BLaER1 treated with 17β-estradiol and CSF1 and Interleukin-3, amounts not matched to agents 10 nM and 100 nM (cell line): Measurements from ENCODE around the gene CMKLR1.

Experiments
- H3K27ac ChIP-seq, 11 experiments: shearing (Covaris generic); formaldehyde crosslinking; 2 replicates each; pipeline ENCODE4 v1.8.1; 2022
- H3K27me3 ChIP-seq, 11 experiments: shearing (Covaris generic); formaldehyde crosslinking; 2 replicates each; pipeline ENCODE4 v1.8.1; 2022
- H3K36me3 ChIP-seq, 11 experiments: shearing (Covaris generic); formaldehyde crosslinking; 2 replicates each; pipeline ENCODE4 v1.8.1; 2022
- H3K4me1 ChIP-seq, 10 experiments: shearing (Covaris generic); formaldehyde crosslinking; 2 replicates each; pipeline ENCODE4 v1.8.1; 2022
- H3K4me2 ChIP-seq, 11 experiments: shearing (Covaris generic); formaldehyde crosslinking; 2 replicates each; pipeline ENCODE4 v1.8.1; 2022
- H3K4me3 ChIP-seq, 10 experiments: shearing (Covaris generic); formaldehyde crosslinking; 2 replicates each; pipeline ENCODE4 v1.8.1; 2022
- H3K9ac ChIP-seq, 11 experiments: shearing (Covaris generic); formaldehyde crosslinking; 2 replicates each; pipeline ENCODE4 v1.8.1; 2022
- H3K9me3 ChIP-seq, 11 experiments: shearing (Covaris generic); formaldehyde crosslinking; replicated peaks in 1 of 11; 2 replicates each; pipeline ENCODE4 v1.8.1; 2022
- H4K20me1 ChIP-seq, 11 experiments: shearing (Covaris generic); formaldehyde crosslinking; 2 replicates each; pipeline ENCODE4 v1.8.1; 2022
- Cebpa-rat ChIP-seq, 11 experiments: shearing (Covaris generic); IDR thresholded peaks; 2 replicates each; pipeline ENCODE4 v1.8.1; 2022

CMKLR1 gene

DNA sequence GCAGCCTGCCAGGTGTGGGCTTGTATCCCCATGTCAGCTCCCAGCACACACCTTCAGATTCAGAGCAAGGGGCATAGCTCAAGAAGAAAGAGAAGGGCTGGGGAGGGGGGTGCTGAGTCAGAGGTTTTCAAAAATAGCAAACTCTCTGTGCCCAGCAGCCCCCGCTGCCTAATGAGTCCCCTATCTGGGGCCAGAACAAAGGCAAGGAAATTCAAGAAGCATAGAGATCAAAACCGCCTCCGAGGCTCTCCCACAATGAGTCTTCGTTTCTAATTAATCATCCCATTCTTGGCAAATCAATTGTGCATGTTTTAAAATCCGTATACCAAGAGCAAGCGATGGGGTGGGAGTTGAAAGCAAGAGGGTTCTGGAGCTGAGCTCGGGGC is 19.5 kb upstream of the CMKLR1 start:
- Histone ChIP-seq H3K27ac (no peak overlapping the region), H3K9ac (no peak overlapping the region), H4K20me1 (peaks cover 0 to 52% (median 28%) of the 10 kb centered on the region in 11 experiments; a peak in 12 of 22 replicates), H3K27me3 (peaks cover 73 to 97% (median 91%) of the 10 kb centered on the region in 11 experiments), H3K4me2 (no peak overlapping the region), H3K4me1 (peaks cover 14 to 48% (median 19%) of the 10 kb centered on the region in 10 experiments), H3K9me3 (0 out of 22 replicates have a peak, but pooled peaks cover 0 to 5% (median 0%) of the 10 kb centered on the region in 11 experiments), H3K36me3 (no peaks in the 10 kb centered on the region), H3K4me3 (no peak overlapping the region)
- no peak for TF ChIP-seq Cebpa-rat (IDR thresholded peaks at IDR 0.05)

DNA sequence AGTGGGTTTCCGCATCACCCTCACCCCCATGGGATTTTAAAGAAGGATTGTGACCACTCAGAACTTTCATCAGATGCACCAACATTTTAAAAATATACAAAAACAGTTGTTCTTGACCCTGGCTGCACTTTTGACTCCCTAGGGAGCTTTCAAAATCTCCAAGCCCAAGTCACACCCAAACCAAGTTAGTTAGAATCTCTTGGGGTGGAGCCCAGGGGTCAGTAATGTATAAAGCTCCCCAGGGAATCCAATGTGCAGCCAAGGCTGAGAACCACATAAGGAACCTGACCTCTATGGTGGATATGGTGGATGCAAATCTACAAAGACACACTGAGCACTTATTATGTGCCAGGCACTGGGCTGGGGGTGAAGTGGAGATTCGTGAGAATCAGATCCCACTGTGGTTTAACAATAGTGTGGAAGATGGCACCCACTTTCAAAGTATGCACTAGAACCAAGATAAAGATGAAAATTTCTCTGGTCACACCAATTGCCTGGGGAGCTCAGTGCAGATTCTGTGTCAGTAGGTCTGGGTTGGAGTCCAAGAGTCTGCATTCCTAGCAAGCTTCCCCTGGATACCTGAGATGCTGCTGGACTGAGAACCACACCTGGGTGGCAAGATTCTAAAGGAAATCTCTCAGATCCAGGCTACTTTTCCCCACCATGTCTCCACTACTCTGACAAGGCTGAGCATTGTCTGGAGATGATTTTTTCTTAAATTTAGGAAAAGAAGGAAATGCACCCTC is 18.9 kb upstream of the CMKLR1 start:
- Histone ChIP-seq H3K27ac (no peak overlapping the region), H3K36me3 (no peaks in the 10 kb centered on the region), H3K9ac (no peak overlapping the region), H3K27me3 (peaks cover 71 to 97% (median 88%) of the 10 kb centered on the region in 11 experiments), H3K4me2 (no peak overlapping the region), H3K4me1 (peaks cover 14 to 42% (median 19%) of the 10 kb centered on the region in 10 experiments), H4K20me1 (peaks cover 0 to 52% (median 28%) of the 10 kb centered on the region in 11 experiments; a peak in 12 of 22 replicates), H3K9me3 (0 out of 22 replicates have a peak, but pooled peaks cover 0 to 5% (median 0%) of the 10 kb centered on the region in 11 experiments), H3K4me3 (no peak overlapping the region)
- no peak for TF ChIP-seq Cebpa-rat (IDR thresholded peaks at IDR 0.05)

DNA sequence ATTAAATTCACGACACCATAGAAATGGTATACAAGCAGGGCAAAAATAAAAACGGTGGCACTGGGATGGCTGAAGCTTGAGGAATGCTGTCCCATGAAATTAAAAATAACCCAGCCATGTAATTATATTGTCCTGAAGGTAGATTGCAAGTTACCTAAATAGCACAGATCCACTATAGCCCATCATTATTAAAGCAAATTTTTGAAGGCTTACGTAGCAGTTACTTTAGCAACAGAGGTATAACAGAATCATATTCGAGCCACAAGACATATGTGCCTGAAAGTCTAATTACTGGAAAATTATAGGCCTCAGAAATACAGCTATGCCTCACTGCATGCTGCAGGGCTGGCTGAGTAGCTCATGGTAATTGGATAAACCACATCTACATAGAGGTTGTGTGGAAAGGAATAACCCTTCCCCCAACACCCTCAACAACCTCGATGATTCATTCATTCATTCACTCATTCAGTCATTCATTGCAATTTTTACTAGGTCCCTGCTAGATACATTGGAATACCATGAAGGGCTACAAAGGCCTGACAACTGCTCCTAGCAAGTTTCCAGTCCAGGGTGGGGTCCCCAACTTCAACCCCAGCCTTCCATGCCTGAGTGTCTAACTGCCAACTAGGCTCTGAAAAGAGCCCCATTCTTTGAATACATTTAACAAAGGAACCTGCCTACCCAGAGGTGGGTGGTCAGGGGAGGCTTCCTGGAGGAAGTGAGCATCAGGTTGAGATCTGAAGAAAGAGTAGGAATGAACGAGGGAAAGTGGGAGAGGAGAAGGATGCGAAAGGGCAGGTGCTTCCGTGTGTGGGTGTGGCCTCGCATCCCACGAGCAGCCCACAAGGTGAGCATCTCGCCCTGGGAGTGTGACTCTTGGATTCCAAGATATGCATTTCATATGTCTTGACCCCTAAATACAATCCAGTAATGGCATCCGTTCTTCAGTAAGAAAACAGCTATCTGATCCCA is 18.0 kb upstream of the CMKLR1 start:
- no peak for TF ChIP-seq Cebpa-rat (IDR thresholded peaks at IDR 0.05)
- Histone ChIP-seq H4K20me1 (peaks cover 0 to 49% (median 27%) of the 10 kb centered on the region in 11 experiments; a peak in 12 of 22 replicates), H3K4me3 (no peak overlapping the region), H3K9ac (no peak overlapping the region), H3K9me3 (0 out of 22 replicates have a peak, but pooled peaks cover 0 to 5% (median 0%) of the 10 kb centered on the region in 11 experiments), H3K4me1 (peaks cover 14 to 33% (median 19%) of the 10 kb centered on the region in 10 experiments), H3K27me3 (peaks cover 62 to 95% (median 82%) of the 10 kb centered on the region in 11 experiments), H3K4me2 (no peak overlapping the region), H3K36me3 (no peaks in the 10 kb centered on the region), H3K27ac (no peak overlapping the region)

- Histone ChIP-seq H3K4me2 (no peak overlapping the region), H4K20me1 (peaks cover 0 to 38% (median 15%) of the 10 kb centered on the region in 11 experiments; a peak in 9 of 22 replicates), H3K36me3 (no peaks in the 10 kb centered on the region), H3K9me3 (peaks cover 0 to 6% (median 0%) of the 10 kb centered on the region in 11 experiments; a peak in 1 of 22 replicates), H3K27me3 (peaks cover 57 to 96% (median 75%) of the 10 kb centered on the region in 11 experiments), H3K4me1 (peaks cover 2 to 15% (median 4%) of the 10 kb centered on the region in 10 experiments; a peak in 19 of 20 replicates), H3K27ac (no peak overlapping the region), H3K9ac (no peak overlapping the region), H3K4me3 (no peak overlapping the region)
- no peak for TF ChIP-seq Cebpa-rat (IDR thresholded peaks at IDR 0.05)
These were observed 16.0 kb upstream of the CMKLR1 start for GRCh38 chr12:108355069-108355468.

DNA sequence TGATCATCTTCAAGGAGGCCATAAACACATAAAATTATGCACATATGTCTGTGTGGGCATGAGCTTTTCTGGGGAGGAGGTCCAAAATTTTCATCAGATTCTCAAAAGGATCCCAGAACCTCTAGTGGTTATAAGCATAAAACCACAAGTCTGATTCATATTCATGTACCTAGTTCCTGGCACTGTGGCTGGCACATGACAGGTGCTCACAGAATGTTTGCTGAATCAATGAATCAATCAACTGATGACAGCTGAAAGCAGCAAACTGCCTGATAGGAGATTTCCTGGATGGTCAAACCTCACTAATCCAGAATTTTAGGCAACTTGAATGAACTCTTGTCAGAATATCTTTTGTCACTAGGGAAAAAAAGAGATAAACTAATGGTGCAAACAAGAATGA is 13.5 kb upstream of the CMKLR1 start:
- H3K9ac ChIP-seq = no peak overlapping the region
- peaks cover 0 to 12% (median 0%) of the 10 kb centered on the region in 11 experiments; a peak in 1 of 22 replicates for H3K9me3 ChIP-seq
- no peak overlapping the region for H3K4me3 ChIP-seq
- no peak for TF ChIP-seq Cebpa-rat (IDR thresholded peaks at IDR 0.05)
- H3K27ac ChIP-seq = no peak overlapping the region
- H3K36me3 ChIP-seq = no peaks in the 10 kb centered on the region
- no peaks in the 10 kb centered on the region for H3K4me1 ChIP-seq
- peaks cover 0 to 24% (median 0%) of the 10 kb centered on the region in 11 experiments; a peak in 4 of 22 replicates for H4K20me1 ChIP-seq
- peaks cover 33 to 75% (median 50%) of the 10 kb centered on the region in 11 experiments for H3K27me3 ChIP-seq
- H3K4me2 ChIP-seq = no peak overlapping the region

- Histone ChIP-seq H4K20me1 (peaks cover 0 to 15% (median 0%) of the 10 kb centered on the region in 11 experiments; a peak in 4 of 22 replicates), H3K27me3 (peaks cover 12 to 66% (median 32%) of the 10 kb centered on the region in 11 experiments; a peak in 21 of 22 replicates), H3K36me3 (no peaks in the 10 kb centered on the region), H3K4me3 (no peak overlapping the region), H3K4me1 (peaks cover 0 to 12% (median 0%) of the 10 kb centered on the region in 10 experiments; a peak in 4 of 20 replicates), H3K9me3 (peaks cover 0 to 12% (median 0%) of the 10 kb centered on the region in 11 experiments; a peak in 1 of 22 replicates), H3K4me2 (no peak overlapping the region), H3K27ac (no peak overlapping the region), H3K9ac (no peak overlapping the region)
- no peak for TF ChIP-seq Cebpa-rat (IDR thresholded peaks at IDR 0.05)
These were observed 11.4 kb upstream of the CMKLR1 start for GRCh38 chr12:108350511-108350910.

- Histone ChIP-seq H4K20me1 (peaks cover 0 to 15% (median 0%) of the 10 kb centered on the region in 11 experiments; a peak in 5 of 22 replicates), H3K36me3 (no peaks in the 10 kb centered on the region), H3K9me3 (peaks cover 0 to 19% (median 0%) of the 10 kb centered on the region in 11 experiments; a peak in 3 of 22 replicates), H3K27ac (no peak overlapping the region), H3K4me1 (peaks cover 0 to 15% (median 0%) of the 10 kb centered on the region in 10 experiments; a peak in 4 of 20 replicates), H3K4me2 (no peak overlapping the region), H3K4me3 (no peak overlapping the region), H3K27me3 (peaks cover 10 to 66% (median 29%) of the 10 kb centered on the region in 11 experiments; a peak in 17 of 22 replicates), H3K9ac (no peak overlapping the region)
- TF ChIP-seq Cebpa-rat (IDR thresholded peaks at IDR 0.05) = no peak
These were observed 10.2 kb upstream of the CMKLR1 start for GRCh38 chr12:108349278-108349688.

DNA sequence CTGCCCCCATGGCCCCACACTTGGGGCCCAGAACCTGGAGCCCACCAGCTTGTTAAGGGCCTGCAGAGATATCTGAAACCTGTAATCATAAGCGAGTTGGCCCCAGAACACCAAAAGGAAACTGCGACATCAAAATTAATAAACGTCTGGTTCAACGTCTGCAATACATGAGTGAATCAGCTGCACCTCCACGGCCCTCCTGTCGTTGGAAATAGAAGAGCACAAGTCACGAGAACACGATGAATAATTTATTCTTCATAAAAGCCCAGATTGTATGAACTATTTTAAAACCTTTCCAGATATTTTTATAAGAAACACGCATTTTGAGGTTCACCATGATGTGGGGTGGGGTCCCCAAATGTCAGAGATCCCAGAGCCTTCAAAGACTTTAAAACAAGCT is 9.7 kb upstream of the CMKLR1 start:
- no peak overlapping the region for H3K9ac ChIP-seq
- H3K4me3 ChIP-seq = no peak overlapping the region
- peaks cover 0 to 15% (median 0%) of the 10 kb centered on the region in 11 experiments; a peak in 5 of 22 replicates for H4K20me1 ChIP-seq
- no peak overlapping the region for H3K27ac ChIP-seq
- H3K4me2 ChIP-seq = no peak overlapping the region
- no peaks in the 10 kb centered on the region for H3K36me3 ChIP-seq
- H3K4me1 ChIP-seq = peaks cover 0 to 15% (median 0%) of the 10 kb centered on the region in 10 experiments; a peak in 4 of 20 replicates
- peaks cover 0 to 17% (median 0%) of the 10 kb centered on the region in 11 experiments; a peak in 3 of 22 replicates for H3K9me3 ChIP-seq
- no peak for TF ChIP-seq Cebpa-rat (IDR thresholded peaks at IDR 0.05)
- peaks cover 12 to 68% (median 31%) of the 10 kb centered on the region in 11 experiments; a peak in 18 of 22 replicates for H3K27me3 ChIP-seq
